Erythroblast (primary cell): Measurements from ENCODE around the gene SUPT4H1.

Experiments
- GATA1 ChIP-seq: IDR thresholded peaks from 2 replicates; pipeline ENCODE4 v1.6.1; 2011; ENCODE audit warnings: low read depth, mild to moderate bottlenecking, control low read depth, low read length, moderate library complexity
- POLR2A ChIP-seq: IDR thresholded peaks from 2 replicates; pipeline ENCODE4 v1.6.1; 2011; ENCODE audit warnings: mild to moderate bottlenecking, low read length

DNA sequence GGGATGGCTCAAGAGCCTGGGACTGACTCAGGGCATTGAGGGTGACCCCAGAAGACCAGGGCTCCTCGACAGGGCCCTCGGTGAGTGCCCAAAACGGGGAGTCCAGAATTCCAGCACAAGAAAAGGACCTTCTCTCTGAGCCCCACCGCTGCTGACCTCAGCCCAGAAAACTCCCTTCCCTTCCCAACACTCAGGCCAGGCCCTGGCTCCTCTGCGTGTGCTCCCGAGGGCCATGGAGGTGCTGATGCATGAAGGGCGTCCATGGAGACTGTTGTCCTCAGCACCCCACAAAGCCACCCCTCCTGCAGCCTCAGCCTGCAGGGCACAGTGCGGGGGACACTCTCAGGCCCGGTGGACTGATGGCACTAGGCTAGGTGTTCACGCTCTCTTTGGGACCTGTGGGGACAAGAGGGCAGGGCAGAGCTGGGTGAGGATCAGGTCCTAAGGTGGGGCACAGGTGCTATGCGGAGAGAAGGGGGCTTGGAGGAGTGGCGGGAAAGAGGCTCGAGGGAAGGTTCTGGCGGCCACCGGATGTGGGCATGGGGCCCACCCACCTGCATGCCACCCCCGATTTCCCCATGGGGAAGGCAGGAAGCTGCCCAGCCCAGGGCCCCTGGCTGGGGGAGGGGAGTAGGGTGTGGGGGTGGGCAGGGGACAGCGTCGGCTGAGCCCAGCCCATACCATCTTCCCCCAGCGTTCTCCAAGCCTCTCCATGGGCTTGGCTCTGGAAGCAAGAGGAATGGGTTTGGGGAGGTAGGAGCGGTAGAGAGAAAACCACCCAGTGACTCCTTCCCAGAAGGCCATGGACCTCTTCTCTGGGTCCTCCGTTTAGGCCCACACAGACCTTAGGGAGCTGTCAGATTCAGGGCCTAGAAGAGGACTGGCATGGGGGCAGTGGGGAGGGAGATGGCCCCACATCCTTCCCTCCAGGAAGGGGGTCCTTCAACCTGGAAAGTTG is 18.9 kb downstream of the SUPT4H1 start:
- no peak for TF ChIP-seq POLR2A
- no peak for TF ChIP-seq GATA1
